Heart left ventricle (tissue), 16 donors: ENCODE results near the gene RAB10. TPM values are rescaled to one million over a fixed set of nuclear protein-coding genes. Genes with fewer than 3 reads are reported as not detected.

Experiments used
- ATAC-seq, 4 donors: fragments of 200-7000 bp; cut with Tn5 transposase; one replicate each; pipeline ENCODE4 v1.9.1; 2020 to 2022; ENCODE audit warnings: moderate library complexity in 4 of 4, mild to moderate bottlenecking in 3 of 4, moderate number of reproducible peaks in 1 of 4
- DNase-seq, 5 donors: peaks; one replicate each; pipeline ENCODE4 v3.0.0-alpha.2; 2020
- H3K27ac ChIP-seq, 12 donors: fragments of 200-600 bp; sonication (generic) in 4 of 12; one replicate each; pipeline versions ENCODE4 v1.5.0 to v1.8.0; 2016 to 2022; ENCODE audit warnings: mild to moderate bottlenecking in 2 of 12
- H3K27me3 ChIP-seq, 9 donors: fragments of 200-600 bp; sonication (generic) in 2 of 9; one replicate each; pipeline versions ENCODE4 v1.5.1 to v1.8.0; 2016 to 2022; ENCODE audit warnings: mild to moderate bottlenecking in 3 of 9
- H3K36me3 ChIP-seq, 9 donors: fragments of 200-600 bp; sonication (generic) in 2 of 9; one replicate each; pipeline versions ENCODE4 v1.5.0 to v1.8.0; 2018 to 2022; ENCODE audit warnings: mild to moderate bottlenecking in 2 of 9
- H3K4me1 ChIP-seq, 12 donors: fragments of 200-600 bp; sonication (generic) in 4 of 12; one replicate each; pipeline versions ENCODE4 v1.5.0 to v1.8.0; 2016 to 2022; ENCODE audit warnings: mild to moderate bottlenecking in 3 of 12
- H3K4me3 ChIP-seq, 12 donors: fragments of 200-600 bp; sonication (generic) in 4 of 12; one replicate each; pipeline versions ENCODE4 v1.5.0 to v1.8.0; 2017 to 2022; ENCODE audit warnings: mild to moderate bottlenecking in 9 of 12, moderate library complexity in 4 of 12
- H3K9me3 ChIP-seq, 12 donors: fragments of 200-600 bp; sonication (generic) in 4 of 12; one replicate each; pipeline versions ENCODE4 v1.5.0 to v1.8.0; 2016 to 2022; ENCODE audit warnings: mild to moderate bottlenecking in 1 of 12
- CTCF ChIP-seq, 12 donors: fragments of 200-600 bp; sonication (generic) in 4 of 12; IDR thresholded peaks; one replicate each; pipeline versions ENCODE4 v1.5.0 to v1.8.0; 2018 to 2022; ENCODE audit warnings: antibody characterized with exemption in 12 of 12, mild to moderate bottlenecking in 5 of 12
- POLR2A ChIP-seq, 2 donors: fragments of 450-650 bp; IDR thresholded peaks; one replicate each; pipeline ENCODE4 v1.6.1; 2017; ENCODE audit warnings: antibody characterized with exemption in 2 of 2, mild to moderate bottlenecking in 2 of 2, moderate library complexity in 2 of 2
- WGBS, 4 donors: extraction: QIAGEN DNeasy Blood & Tissue Kit in 2 of 4; methylation state at CpG; one replicate each; pipeline versions ENCODE4 v1.1.5 to v1.1.7; 2013 to 2018; 5-methylcytosine and 5-hydroxymethylcytosine counted together
- intact Hi-C, 10 donors: fragments of 100-400 bp; cut with DNase I; formaldehyde crosslinking; loops; one replicate each; pipeline versions ENCODE4 v1.11.1 to v1.14.2; 2022
- polyA plus RNA-seq, 2 donors: library from polyadenylated mRNA; stranded (reverse); fragments of 200-250 nt; gene quantifications; one replicate each; pipeline ENCODE4 v1.2.3, GENCODE V29; 2013
- total RNA-seq, 9 donors: library from RNA; depleted of rRNA in 2 of 9; stranded (reverse); fragments of >200 nt in 2 of 9; fragmentation: NEBNext Ultra II Directional in 3 of 9; extraction: Animal tissue kit (Norgen Biotek cat#: 25700) in 3 of 9; gene quantifications; one replicate each; pipeline versions ENCODE4 v1.1.0 to v1.2.4, GENCODE V29; 2016 to 2023
- donor health status: ischemic (EF 13 %, LVEDD 7.1; RV severe dilation, severe dysfunction).
- donor health status: healthy with polysubstance abuse.
- donor health status: DM: no; HTN: yes; CAD: no.
- donor health status: DM: no; HTN: no; CAD: no.
- donor health status: ischemic (EF 25% LVEDD 6.9; RV normal size, moderate dysfunction).
- donor health status: ischemic (EF 25% LVEDD 5.7; RV mildly dilated, moderate dysfunction).
- donor health status: healthy.
- donor health status: DM: yes; HTN: yes; CAD: no.
- donor health status: ischemic (EF 35%, LVEDD 5.7; RV mildly dilated, moderate dysfunction).
- donor health status: nonischemic (EF 11% LVEDD 7.7; RV severe dilation, severe dysfunction).
- donor health status: DM: yes; HTN: yes; CAD: no.
- donor health status: PGD.
- donor health status: ischemic (EF 29% LVEDD 5.4; RV normal size, mild dysfunction).
- donor health status: nonischemic (EF 23%, LVEDD 6.1; RV moderate dilation, normal function).

Gene RAB10
- total and polyA plus RNA-seq, 11 donors = 33.1 to 121 (median 97.4) TPM

- no peaks in the 10 kb centered on the region for H3K9me3 ChIP-seq
- no peak within 1 kb of the TSS for H3K27ac ChIP-seq
- H3K27me3 ChIP-seq = peaks cover 8 to 38% (median 24%) of the 10 kb centered on the region in 9 donors
- no peaks in the 10 kb centered on the region for H3K36me3 ChIP-seq
- intact Hi-C loops = no loop called here
- DNase-seq (no peak), ATAC-seq (no peak)
- TF ChIP-seq POLR2A (IDR thresholded peaks at IDR 0.05) (no peak), CTCF (IDR thresholded peaks at IDR 0.05) (no peak)
- WGBS, 4 donors = 1 to 6% (median 3%) methylated on average over 13 to 98 of the region's 102 CpGs
- peaks cover 0 to 18% (median 6%) of the 10 kb centered on the region in 12 donors for H3K4me1 ChIP-seq
- peak within 1 kb of the TSS in 11 of 12 donors; percentile 19 to 54 (median 44) for H3K4me3 ChIP-seq
These were observed 139.2 kb downstream of the RAB10 start, which contains the start of gene GAREM2 for GRCh38 chr2:26172871-26173775. Gene GAREM2 (plus strand): TSS chr2:26173088. CDS start chr2:26173221, 133 bp downstream.

GRCh38 chr2:26173776-26174482 lies 140.0 kb downstream of the RAB10 start:
- 28 to 35% (median 30%) methylated on average over 41 to 46 of the region's 46 CpGs for WGBS, 4 donors
- no peak for ATAC-seq
- intact Hi-C loops = no loop called here

GRCh38 chr2:26174691-26175465 lies 141.0 kb downstream of the RAB10 start:
- H3K4me1 ChIP-seq = peaks cover 3 to 33% (median 12%) of the 10 kb centered on the region in 12 donors
- H3K27me3 ChIP-seq = peaks cover 8 to 38% (median 24%) of the 10 kb centered on the region in 9 donors
- 79 to 91% (median 82%) methylated on average over 9 to 10 of the region's 10 CpGs for WGBS, 4 donors
- no peak overlapping the region for H3K4me3 ChIP-seq
- DNase-seq (peak in 1 of 5 donors; percentile 33), ATAC-seq (no peak)
- TF ChIP-seq CTCF (IDR thresholded peaks at IDR 0.05) = no peak
- TF ChIP-seq POLR2A (IDR thresholded peaks at IDR 0.05) = no peak
- no peaks in the 10 kb centered on the region for H3K9me3 ChIP-seq
- no peaks in the 10 kb centered on the region for H3K36me3 ChIP-seq
- H3K27ac ChIP-seq = no peak overlapping the region
- intact Hi-C loops = no loop called here

More at GRCh38 chr2:26173776-26174482, 140.0 kb downstream of the RAB10 start:
- H3K27ac ChIP-seq = no peak overlapping the region
- TF ChIP-seq CTCF (IDR thresholded peaks at IDR 0.05) = no peak
- TF ChIP-seq POLR2A (IDR thresholded peaks at IDR 0.05) = no peak
- peaks cover 0 to 23% (median 6%) of the 10 kb centered on the region in 12 donors for H3K4me1 ChIP-seq
- peak in 1 of 5 donors; percentile 60 for DNase-seq
- peak overlapping the region in 4 of 12 donors; percentile 25 to 54 (median 42) for H3K4me3 ChIP-seq
- no peaks in the 10 kb centered on the region for H3K9me3 ChIP-seq
- H3K27me3 ChIP-seq = peaks cover 8 to 38% (median 24%) of the 10 kb centered on the region in 9 donors
- H3K36me3 ChIP-seq = no peaks in the 10 kb centered on the region
